ENCODE measurements around the gene HSPB6.

Gene HSPB6

GRCh38 chr19:35716801-35717664 lies 39.8 kb downstream of the HSPB6 start:
- peaks cover 36% of the 10 kb centered on the region for H3K4me1 Mint-ChIP-seq
- peak; percentile 61 for ATAC-seq
- H3K9me3 Mint-ChIP-seq: no peaks in the 10 kb centered on the region
- peaks cover 56% of the 10 kb centered on the region for H3K36me3 Mint-ChIP-seq (ENCODE audit: low read depth)
- peak overlapping the region; percentile 100 for H3K27ac Mint-ChIP-seq
- peak; percentile 88 for DNase-seq
- no peaks in the 10 kb centered on the region for H3K27me3 Mint-ChIP-seq
- peak overlapping the region; percentile 98 for H3K4me3 Mint-ChIP-seq

- H3K4me1 Mint-ChIP-seq: peaks cover 42% of the 10 kb centered on the region
Measured at GRCh38 chr19:35715981-35716800, 40.6 kb downstream of the HSPB6 start.

GRCh38 chr19:35715355-35715809 lies 41.4 kb downstream of the HSPB6 start:
- H3K9me3 Mint-ChIP-seq: peaks cover 4% of the 10 kb centered on the region
- peak overlapping the region; percentile 100 for H3K27ac Mint-ChIP-seq
- ATAC-seq: no peak
- peaks cover 50% of the 10 kb centered on the region for H3K4me1 Mint-ChIP-seq
- H3K36me3 Mint-ChIP-seq (ENCODE audit: low read depth): peaks cover 55% of the 10 kb centered on the region
- peak; percentile 22 for DNase-seq
- peak overlapping the region; percentile 98 for H3K4me3 Mint-ChIP-seq
- H3K27me3 Mint-ChIP-seq: no peaks in the 10 kb centered on the region

More at GRCh38 chr19:35715981-35716800, 40.6 kb downstream of the HSPB6 start:
- ATAC-seq (no peak), DNase-seq (peak; percentile 42)
- peaks cover 4% of the 10 kb centered on the region for H3K9me3 Mint-ChIP-seq
- peak overlapping the region; percentile 98 for H3K4me3 Mint-ChIP-seq
- no peaks in the 10 kb centered on the region for H3K27me3 Mint-ChIP-seq
- peaks cover 55% of the 10 kb centered on the region for H3K36me3 Mint-ChIP-seq (ENCODE audit: low read depth)
- peak overlapping the region; percentile 100 for H3K27ac Mint-ChIP-seq

- peaks cover 52% of the 10 kb centered on the region for H3K36me3 Mint-ChIP-seq (ENCODE audit: low read depth)
- DNase-seq: peak; percentile 47
- H3K4me1 Mint-ChIP-seq: peaks cover 50% of the 10 kb centered on the region
- no peaks in the 10 kb centered on the region for H3K27me3 Mint-ChIP-seq
- peak overlapping the region; percentile 100 for H3K27ac Mint-ChIP-seq
- H3K9me3 Mint-ChIP-seq: peaks cover 4% of the 10 kb centered on the region
- peak overlapping the region; percentile 98 for H3K4me3 Mint-ChIP-seq
- no peak for ATAC-seq
Measured at GRCh38 chr19:35714601-35715354, 42.1 kb downstream of the HSPB6 start.

GRCh38 chr19:35713904-35714495 lies 42.8 kb downstream of the HSPB6 start:
- Mint-ChIP-seq H3K36me3 (ENCODE audit: low read depth) (peaks cover 47% of the 10 kb centered on the region), H3K27me3 (no peaks in the 10 kb centered on the region), H3K27ac (peak overlapping the region; percentile 100), H3K4me1 (peaks cover 50% of the 10 kb centered on the region), H3K9me3 (peaks cover 4% of the 10 kb centered on the region), H3K4me3 (peak overlapping the region; percentile 98)
- DNase-seq (no peak), ATAC-seq (no peak)

GRCh38 chr19:35713506-35713850 lies 43.4 kb downstream of the HSPB6 start:
- Mint-ChIP-seq H3K9me3 (peaks cover 4% of the 10 kb centered on the region), H3K27me3 (no peaks in the 10 kb centered on the region), H3K4me3 (peak overlapping the region; percentile 98), H3K36me3 (ENCODE audit: low read depth) (peaks cover 43% of the 10 kb centered on the region), H3K27ac (peak overlapping the region; percentile 100), H3K4me1 (peaks cover 49% of the 10 kb centered on the region)
- no peak for ATAC-seq
- no peak for DNase-seq

- Mint-ChIP-seq H3K4me3 (peak overlapping the region; percentile 98), H3K36me3 (ENCODE audit: low read depth) (peaks cover 42% of the 10 kb centered on the region), H3K27me3 (no peaks in the 10 kb centered on the region), H3K4me1 (peaks cover 51% of the 10 kb centered on the region), H3K9me3 (peaks cover 4% of the 10 kb centered on the region), H3K27ac (peak overlapping the region; percentile 100)
- peak; percentile 22 for ATAC-seq
- peak; percentile 86 for DNase-seq
Measured at GRCh38 chr19:35712567-35713505, 44.0 kb downstream of the HSPB6 start.

GRCh38 chr19:35710784-35711723 lies 45.8 kb downstream of the HSPB6 start:
- peak overlapping the region; percentile 100 for H3K27ac Mint-ChIP-seq
- H3K4me3 Mint-ChIP-seq: peak overlapping the region; percentile 54
- H3K27me3 Mint-ChIP-seq: no peaks in the 10 kb centered on the region
- peak; percentile 62 for ATAC-seq
- DNase-seq: peak; percentile 79
- H3K4me1 Mint-ChIP-seq: peaks cover 45% of the 10 kb centered on the region
- peaks cover 31% of the 10 kb centered on the region for H3K36me3 Mint-ChIP-seq (ENCODE audit: low read depth)
- peaks cover 4% of the 10 kb centered on the region for H3K9me3 Mint-ChIP-seq

- no peak for ATAC-seq
- H3K4me1 Mint-ChIP-seq: peaks cover 44% of the 10 kb centered on the region
- H3K27ac Mint-ChIP-seq: peak overlapping the region; percentile 27
Measured at GRCh38 chr19:35708391-35708790, 48.4 kb downstream of the HSPB6 start.

More at GRCh38 chr19:35708391-35708790, 48.4 kb downstream of the HSPB6 start:
- Mint-ChIP-seq H3K27me3 (no peaks in the 10 kb centered on the region), H3K4me3 (no peak overlapping the region), H3K36me3 (ENCODE audit: low read depth) (peaks cover 4% of the 10 kb centered on the region), H3K9me3 (peaks cover 4% of the 10 kb centered on the region)
- DNase-seq: no peak

Measured in activated naive CD8-positive, alpha-beta T cell treated with anti-CD3 and anti-CD28 coated beads, Interleukin-2, amount 50 U/mL, for 24 hours (primary cell).